ENCODE data around the gene FOXL3.

The FOXL3 gene

DNA sequence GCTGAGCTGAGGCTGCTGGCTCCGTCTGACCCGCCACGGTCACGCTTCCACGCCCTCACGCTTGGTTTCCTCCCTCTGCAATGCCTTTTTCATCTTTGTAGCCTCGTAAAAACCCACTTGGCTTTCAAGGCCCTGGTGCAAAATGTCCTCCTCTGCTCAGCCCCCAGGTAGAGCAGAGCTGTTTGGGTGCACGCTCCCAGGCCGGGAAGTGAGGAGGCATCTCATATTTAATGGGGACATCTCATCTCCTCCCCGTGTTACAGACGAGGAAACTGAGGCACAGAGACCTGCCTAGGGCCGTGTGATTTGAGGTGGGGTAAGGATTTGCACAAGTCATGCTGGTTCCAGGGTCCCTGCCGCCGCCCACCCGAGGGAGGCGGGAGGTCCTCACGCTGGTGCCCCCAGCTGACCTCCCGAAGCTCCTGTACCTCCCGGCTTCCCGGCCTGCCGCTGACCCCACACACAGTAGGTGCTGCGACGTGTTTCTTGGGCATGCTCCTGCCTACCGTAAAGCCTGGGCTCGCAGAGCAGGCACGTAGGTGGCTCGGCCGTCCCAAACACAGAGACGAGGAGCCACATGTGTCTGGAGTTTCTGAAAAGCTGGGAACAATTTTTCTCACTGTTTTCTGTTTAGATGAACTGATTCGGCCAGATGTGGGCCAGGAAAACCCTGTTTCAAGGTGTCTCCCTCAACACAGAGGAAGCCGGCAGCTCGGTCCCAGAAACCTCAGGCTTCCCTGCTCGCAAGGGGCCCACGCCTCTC, 11.5 kb downstream of the FOXL3 start:
- TF ChIP-seq, protein P1, sequence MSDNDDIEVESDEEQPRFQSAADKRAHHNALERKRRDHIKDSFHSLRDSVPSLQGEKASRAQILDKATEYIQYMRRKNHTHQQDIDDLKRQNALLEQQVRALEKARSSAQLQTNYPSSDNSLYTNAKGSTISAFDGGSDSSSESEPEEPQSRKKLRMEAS (IDR thresholded peaks at IDR 0.05), result no peak
- TF ChIP-seq ZBTB7A (IDR thresholded peaks at IDR 0.05; ENCODE audit: low read depth) (no peak), RAD21 (IDR thresholded peaks at IDR 0.05; ENCODE audit: low read depth) (no peak), YY1 (IDR thresholded peaks at IDR 0.05; ENCODE audit: low read depth) (no peak), CREB1 (IDR thresholded peaks at IDR 0.05; ENCODE audit: low read depth) (no peak), TAF1 (IDR thresholded peaks at IDR 0.05; ENCODE audit: low read depth) (no peak)
- TF ChIP-seq, protein P2, sequence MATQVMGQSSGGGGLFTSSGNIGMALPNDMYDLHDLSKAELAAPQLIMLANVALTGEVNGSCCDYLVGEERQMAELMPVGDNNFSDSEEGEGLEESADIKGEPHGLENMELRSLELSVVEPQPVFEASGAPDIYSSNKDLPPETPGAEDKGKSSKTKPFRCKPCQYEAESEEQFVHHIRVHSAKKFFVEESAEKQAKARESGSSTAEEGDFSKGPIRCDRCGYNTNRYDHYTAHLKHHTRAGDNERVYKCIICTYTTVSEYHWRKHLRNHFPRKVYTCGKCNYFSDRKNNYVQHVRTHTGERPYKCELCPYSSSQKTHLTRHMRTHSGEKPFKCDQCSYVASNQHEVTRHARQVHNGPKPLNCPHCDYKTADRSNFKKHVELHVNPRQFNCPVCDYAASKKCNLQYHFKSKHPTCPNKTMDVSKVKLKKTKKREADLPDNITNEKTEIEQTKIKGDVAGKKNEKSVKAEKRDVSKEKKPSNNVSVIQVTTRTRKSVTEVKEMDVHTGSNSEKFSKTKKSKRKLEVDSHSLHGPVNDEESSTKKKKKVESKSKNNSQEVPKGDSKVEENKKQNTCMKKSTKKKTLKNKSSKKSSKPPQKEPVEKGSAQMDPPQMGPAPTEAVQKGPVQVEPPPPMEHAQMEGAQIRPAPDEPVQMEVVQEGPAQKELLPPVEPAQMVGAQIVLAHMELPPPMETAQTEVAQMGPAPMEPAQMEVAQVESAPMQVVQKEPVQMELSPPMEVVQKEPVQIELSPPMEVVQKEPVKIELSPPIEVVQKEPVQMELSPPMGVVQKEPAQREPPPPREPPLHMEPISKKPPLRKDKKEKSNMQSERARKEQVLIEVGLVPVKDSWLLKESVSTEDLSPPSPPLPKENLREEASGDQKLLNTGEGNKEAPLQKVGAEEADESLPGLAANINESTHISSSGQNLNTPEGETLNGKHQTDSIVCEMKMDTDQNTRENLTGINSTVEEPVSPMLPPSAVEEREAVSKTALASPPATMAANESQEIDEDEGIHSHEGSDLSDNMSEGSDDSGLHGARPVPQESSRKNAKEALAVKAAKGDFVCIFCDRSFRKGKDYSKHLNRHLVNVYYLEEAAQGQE (IDR thresholded peaks at IDR 0.05; ENCODE audit: low read depth), result no peak

DNA sequence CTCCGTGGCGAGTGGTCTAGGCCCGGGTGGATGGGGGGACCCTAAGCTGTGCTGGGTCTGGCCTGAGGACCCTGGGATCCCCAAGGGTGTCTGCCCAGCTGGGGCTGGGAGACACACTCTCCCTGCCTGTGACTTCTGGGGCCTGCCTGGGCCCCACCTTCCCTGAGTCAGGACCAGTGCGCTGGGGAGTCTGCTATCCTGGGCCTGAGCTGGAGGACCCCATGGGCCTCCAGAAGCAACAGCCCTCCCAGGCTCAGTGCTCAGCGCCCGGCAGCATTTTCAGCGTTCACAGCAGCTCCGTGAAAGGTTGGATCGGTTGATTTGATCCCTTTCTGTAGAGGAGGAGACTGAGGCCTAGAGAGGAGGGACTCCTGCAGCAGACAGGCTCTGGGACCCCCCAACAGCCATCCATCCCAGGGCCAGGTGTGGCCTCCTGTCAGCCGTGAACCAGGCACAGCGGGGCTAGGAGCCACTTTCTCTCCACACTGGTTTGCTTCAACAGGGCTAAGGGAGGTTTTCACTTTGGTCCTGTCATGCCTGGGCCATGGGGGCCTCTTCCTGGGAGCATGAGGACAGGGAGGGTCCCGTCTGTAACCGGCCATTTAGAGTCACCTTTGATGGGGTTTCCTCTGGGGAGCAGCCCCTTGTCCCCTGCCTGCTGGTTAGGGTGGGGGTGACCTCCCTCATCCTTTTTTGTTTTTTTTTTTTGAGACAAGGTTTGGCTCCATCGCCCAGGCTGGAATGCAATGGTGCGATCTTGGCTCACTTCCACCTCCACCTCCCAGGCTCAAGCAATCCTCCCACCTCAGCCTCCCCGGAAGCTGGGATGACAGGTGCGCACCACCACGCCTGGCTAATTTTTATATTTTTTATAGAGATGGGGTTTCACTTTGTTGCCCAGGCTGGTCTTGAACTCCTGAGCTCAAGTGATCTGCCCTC, 12.4 kb downstream of the FOXL3 start:
- no peak for TF ChIP-seq RAD21 (IDR thresholded peaks at IDR 0.05; ENCODE audit: low read depth)
- TF ChIP-seq TAF1 (IDR thresholded peaks at IDR 0.05; ENCODE audit: low read depth), result no peak
- TF ChIP-seq, protein P2 (IDR thresholded peaks at IDR 0.05; ENCODE audit: low read depth), result no peak
- TF ChIP-seq EGR1 (IDR thresholded peaks at IDR 0.05), result no peak

DNA sequence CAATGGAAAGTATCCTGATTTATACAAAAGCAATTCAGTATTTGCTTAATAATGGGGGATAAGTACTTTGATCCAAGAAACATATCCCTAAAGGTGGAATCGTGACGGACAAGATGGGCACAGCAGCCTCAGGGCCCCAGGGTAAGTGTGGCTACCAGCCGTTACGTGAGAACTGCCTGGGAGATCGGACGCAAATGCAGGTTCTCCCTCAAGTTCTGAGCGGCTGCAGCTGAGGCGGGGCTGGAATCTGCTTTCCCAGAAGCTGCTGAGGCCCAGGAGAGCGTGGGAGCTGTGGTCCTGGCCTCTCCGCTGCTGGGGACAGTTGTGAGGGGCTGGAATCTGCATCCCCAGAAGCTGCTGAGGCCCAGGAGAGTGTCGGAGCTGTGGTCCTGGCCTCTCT, 13.5 kb downstream of the FOXL3 start:
- TF ChIP-seq, protein P2 (IDR thresholded peaks at IDR 0.05; ENCODE audit: low read depth), result no peak
- TF ChIP-seq, protein P1 (IDR thresholded peaks at IDR 0.05), result no peak
- TF ChIP-seq YY1 (IDR thresholded peaks at IDR 0.05; ENCODE audit: low read depth), result no peak
- TF ChIP-seq RAD21 (IDR thresholded peaks at IDR 0.05; ENCODE audit: low read depth), result no peak
- no peak for TF ChIP-seq ZBTB7A (IDR thresholded peaks at IDR 0.05; ENCODE audit: low read depth)
- no peak for TF ChIP-seq TCF12 (IDR thresholded peaks at IDR 0.05; ENCODE audit: low read depth)
- TF ChIP-seq CEBPB (IDR thresholded peaks at IDR 0.05), result no peak
- TF ChIP-seq CREB1 (IDR thresholded peaks at IDR 0.05; ENCODE audit: low read depth), result no peak
- TF ChIP-seq EGR1 (IDR thresholded peaks at IDR 0.05), result no peak
- TF ChIP-seq EP300 (IDR thresholded peaks at IDR 0.05; ENCODE audit: borderline replicate concordance), result no peak
- TF ChIP-seq NFIC (IDR thresholded peaks at IDR 0.05), result no peak
- no peak for TF ChIP-seq FOXM1 (IDR thresholded peaks at IDR 0.05; ENCODE audit: borderline replicate concordance, low read depth)
- TF ChIP-seq, protein P3, sequence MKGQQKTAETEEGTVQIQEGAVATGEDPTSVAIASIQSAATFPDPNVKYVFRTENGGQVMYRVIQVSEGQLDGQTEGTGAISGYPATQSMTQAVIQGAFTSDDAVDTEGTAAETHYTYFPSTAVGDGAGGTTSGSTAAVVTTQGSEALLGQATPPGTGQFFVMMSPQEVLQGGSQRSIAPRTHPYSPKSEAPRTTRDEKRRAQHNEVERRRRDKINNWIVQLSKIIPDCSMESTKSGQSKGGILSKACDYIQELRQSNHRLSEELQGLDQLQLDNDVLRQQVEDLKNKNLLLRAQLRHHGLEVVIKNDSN (IDR thresholded peaks at IDR 0.05), result no peak
- no peak for TF ChIP-seq TEAD4 (IDR thresholded peaks at IDR 0.05)
- no peak for TF ChIP-seq TAF1 (IDR thresholded peaks at IDR 0.05; ENCODE audit: low read depth)

DNA sequence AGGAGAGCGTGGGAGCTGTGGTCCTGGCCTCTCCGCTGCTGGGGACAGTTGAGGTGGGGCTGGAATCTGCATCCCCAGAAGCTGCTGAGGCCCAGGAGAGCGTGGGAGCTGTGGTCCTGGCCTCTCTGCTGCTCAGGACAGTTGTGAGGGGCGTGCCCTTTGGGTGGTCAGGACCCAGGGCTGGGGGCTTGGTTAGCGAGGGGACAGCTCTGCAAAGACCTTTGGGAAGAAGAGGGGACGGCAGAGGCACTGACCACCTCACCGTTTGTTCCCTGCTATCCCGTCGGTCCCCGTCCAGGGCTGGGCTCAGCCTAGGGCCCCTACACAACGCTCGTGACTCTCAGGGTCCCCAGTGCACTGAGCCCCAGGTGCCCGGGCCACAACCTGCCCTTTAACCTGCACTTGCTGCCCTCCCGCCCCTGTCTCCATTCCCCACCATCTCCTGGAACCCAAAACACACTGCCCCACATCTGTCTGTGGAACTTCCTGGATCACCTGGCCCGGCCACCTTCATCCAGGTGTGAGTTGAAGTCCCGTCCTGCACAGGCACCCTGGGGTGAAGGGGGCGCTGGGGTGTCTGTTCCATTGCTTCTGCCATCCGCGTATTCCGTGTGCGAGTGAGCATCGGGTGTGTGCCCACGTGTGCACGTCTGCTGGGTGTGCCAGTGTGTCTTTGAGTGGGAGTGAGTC, 14.1 kb downstream of the FOXL3 start:
- TF ChIP-seq TAF1 (IDR thresholded peaks at IDR 0.05; ENCODE audit: low read depth) (no peak), CREB1 (IDR thresholded peaks at IDR 0.05; ENCODE audit: low read depth) (no peak), EGR1 (IDR thresholded peaks at IDR 0.05) (no peak), NFIC (IDR thresholded peaks at IDR 0.05) (no peak)
- TF ChIP-seq, protein P2 (IDR thresholded peaks at IDR 0.05; ENCODE audit: low read depth), result no peak
